Muscle layer of colon (tissue), 2 donors: ENCODE data around the gene RNF135.
"Not testable (repeated sequence)": the region's sequence is repeated elsewhere in the genome, so short reads cannot be mapped to it uniquely, and the experiment has no call there.

ENCODE experiments used
- H3K27ac ChIP-seq: one replicate; pipeline ENCODE4 v1.7.0; 2013; ENCODE audit warnings: low read depth, mild to moderate bottlenecking, low read length, moderate library complexity
- H3K27me3 ChIP-seq, 2 donors: one replicate each; pipeline ENCODE4 v1.7.0; 2013; ENCODE audit warnings: low read length in 2 of 2, mild to moderate bottlenecking in 2 of 2; ENCODE audit not compliant: insufficient read depth in 2 of 2, control insufficient read depth in 1 of 2
- H3K36me3 ChIP-seq: one replicate; pipeline ENCODE4 v1.7.0; 2013; ENCODE audit warnings: mild to moderate bottlenecking, low read length; ENCODE audit not compliant: insufficient read depth
- H3K4me1 ChIP-seq: one replicate; pipeline ENCODE4 v1.7.0; 2013; ENCODE audit warnings: mild to moderate bottlenecking, low read length; ENCODE audit not compliant: insufficient read depth
- H3K4me3 ChIP-seq, 2 donors: one replicate each; pipeline ENCODE4 v1.7.0; 2013; ENCODE audit warnings: low read length in 2 of 2, low read depth in 1 of 2, mild to moderate bottlenecking in 1 of 2, moderate library complexity in 1 of 2
- H3K9ac ChIP-seq: one replicate; pipeline ENCODE4 v1.7.0; 2013; ENCODE audit warnings: low read length
- H3K9me3 ChIP-seq: one replicate; pipeline ENCODE4 v1.7.0; 2013; ENCODE audit warnings: mild to moderate bottlenecking, low read length
- donor health status: abdominal sarcoma.
- donor health status: Adenocarcinoma of cecum.

Gene RNF135

GRCh38 chr17:30970831-30971567 lies at the start of gene RNF135:
TSS of gene RNF135 (plus strand) at chr17:30971039. CDS start at chr17:30971074, 35 bp downstream.
- peak within 1 kb of the TSS; percentile 79 for H3K27ac ChIP-seq
- no peaks in the 10 kb centered on the region for H3K36me3 ChIP-seq
- H3K9me3 ChIP-seq = no peaks in the 10 kb centered on the region
- peak within 1 kb of the TSS; percentile 75 to 91 for H3K4me3 ChIP-seq
- H3K27me3 ChIP-seq = no peaks in the 10 kb centered on the region
- H3K9ac ChIP-seq = peak within 1 kb of the TSS; percentile 86
- no peaks in the 10 kb centered on the region for H3K4me1 ChIP-seq

- Histone ChIP-seq H3K4me3 (peak within 1 kb of the TSS; percentile 38 to 50), H3K27me3 (peaks cover 14 to 24% of the 10 kb centered on the region in 2 donors), H3K27ac (no peak within 1 kb of the TSS), H3K36me3 (no peaks in the 10 kb centered on the region), H3K9ac (no peak within 1 kb of the TSS), H3K4me1 (no peaks in the 10 kb centered on the region), H3K9me3 (no peaks in the 10 kb centered on the region)
Measured at GRCh38 chr17:30921544-30922196, 49.2 kb upstream of the RNF135 start, which contains the start of gene ADAP2. TSS of gene ADAP2 (plus strand) at chr17:30921945. CDS start at chr17:30922015, 70 bp downstream.

- Histone ChIP-seq H3K27me3 (peaks cover 14 to 27% of the 10 kb centered on the region in 2 donors), H3K9ac (no peak overlapping the region)
Measured at GRCh38 chr17:30922235-30923030, 48.4 kb upstream of the RNF135 start.

GRCh38 chr17:30924341-30924740 lies 46.5 kb upstream of the RNF135 start:
- Histone ChIP-seq H3K27ac (no peak overlapping the region), H3K27me3 (peaks cover 14 to 27% of the 10 kb centered on the region in 2 donors), H3K9ac (no peak overlapping the region), H3K4me1 (no peaks in the 10 kb centered on the region), H3K9me3 (no peaks in the 10 kb centered on the region), H3K36me3 (no peaks in the 10 kb centered on the region), H3K4me3 (no peak overlapping the region)

More at GRCh38 chr17:30922235-30923030, 48.4 kb upstream of the RNF135 start:
- Histone ChIP-seq H3K4me3 (peak overlapping the region; percentile 38 to 50), H3K27ac (no peak overlapping the region), H3K36me3 (no peaks in the 10 kb centered on the region), H3K9me3 (no peaks in the 10 kb centered on the region), H3K4me1 (no peaks in the 10 kb centered on the region)

GRCh38 chr17:30926516-30926915 lies 44.3 kb upstream of the RNF135 start:
- H3K27ac ChIP-seq = no peak overlapping the region
- H3K27me3 ChIP-seq = peaks cover 11 to 21% of the 10 kb centered on the region in 2 donors
- H3K36me3 ChIP-seq = no peaks in the 10 kb centered on the region
- H3K4me3 ChIP-seq = no peak overlapping the region
- no peaks in the 10 kb centered on the region for H3K9me3 ChIP-seq
- H3K9ac ChIP-seq = no peak overlapping the region
- no peaks in the 10 kb centered on the region for H3K4me1 ChIP-seq

- no peak overlapping the region for H3K4me3 ChIP-seq
- H3K9ac ChIP-seq = no peak overlapping the region
- H3K27ac ChIP-seq = no peak overlapping the region
- H3K4me1 ChIP-seq = no peaks in the 10 kb centered on the region
- H3K36me3 ChIP-seq = no peaks in the 10 kb centered on the region
- H3K27me3 ChIP-seq = peaks cover 3 to 9% of the 10 kb centered on the region in 2 donors
- H3K9me3 ChIP-seq = no peaks in the 10 kb centered on the region
Measured at GRCh38 chr17:30927756-30928155, 43.1 kb upstream of the RNF135 start.

- H3K27ac ChIP-seq = no peak overlapping the region
- no peaks in the 10 kb centered on the region for H3K36me3 ChIP-seq
- H3K9me3 ChIP-seq = no peaks in the 10 kb centered on the region
- no peak overlapping the region for H3K9ac ChIP-seq
- H3K27me3 ChIP-seq = peaks cover 0 to 4% of the 10 kb centered on the region in 2 donors
- H3K4me3 ChIP-seq = no peak overlapping the region
- no peaks in the 10 kb centered on the region for H3K4me1 ChIP-seq
Measured at GRCh38 chr17:30928584-30928983, 42.3 kb upstream of the RNF135 start.

- Histone ChIP-seq H3K4me1 (no peaks in the 10 kb centered on the region), H3K9ac (no peak overlapping the region), H3K36me3 (no peaks in the 10 kb centered on the region), H3K27me3 (peaks cover 0 to 4% of the 10 kb centered on the region in 2 donors), H3K4me3 (no peak overlapping the region), H3K9me3 (no peaks in the 10 kb centered on the region), H3K27ac (no peak overlapping the region)
Measured at GRCh38 chr17:30929081-30929633, 41.7 kb upstream of the RNF135 start.

GRCh38 chr17:30929861-30930260 lies 41.0 kb upstream of the RNF135 start:
- not testable (repeated sequence) for H3K9ac ChIP-seq

GRCh38 chr17:30930495-30930894 lies 40.3 kb upstream of the RNF135 start:
- Histone ChIP-seq H3K4me1 (no peaks in the 10 kb centered on the region), H3K9me3 (no peaks in the 10 kb centered on the region), H3K27me3 (peaks cover 0 to 4% of the 10 kb centered on the region in 2 donors), H3K9ac (no peak overlapping the region), H3K4me3 (no peak overlapping the region), H3K27ac (no peak overlapping the region), H3K36me3 (no peaks in the 10 kb centered on the region)

More at GRCh38 chr17:30929861-30930260, 41.0 kb upstream of the RNF135 start:
- H3K27ac ChIP-seq, H3K4me3 ChIP-seq, H3K27me3 ChIP-seq, H3K4me1 ChIP-seq, H3K9me3 ChIP-seq, H3K36me3 ChIP-seq: not testable (repeated sequence)

GRCh38 chr17:30931582-30931981 lies 39.3 kb upstream of the RNF135 start:
- not testable (repeated sequence) for H3K36me3 ChIP-seq, H3K27ac ChIP-seq, H3K4me3 ChIP-seq

More at GRCh38 chr17:30931582-30931981, 39.3 kb upstream of the RNF135 start:
- H3K9ac ChIP-seq, H3K4me1 ChIP-seq, H3K9me3 ChIP-seq, H3K27me3 ChIP-seq: not testable (repeated sequence)
